ENCODE results near the gene ZMIZ1.

ZMIZ1 gene

GRCh38 chr10:79168210-79168609 is 99.4 kb downstream of the ZMIZ1 start:
- no peak overlapping the region for H3K27ac ChIP-seq

DNA sequence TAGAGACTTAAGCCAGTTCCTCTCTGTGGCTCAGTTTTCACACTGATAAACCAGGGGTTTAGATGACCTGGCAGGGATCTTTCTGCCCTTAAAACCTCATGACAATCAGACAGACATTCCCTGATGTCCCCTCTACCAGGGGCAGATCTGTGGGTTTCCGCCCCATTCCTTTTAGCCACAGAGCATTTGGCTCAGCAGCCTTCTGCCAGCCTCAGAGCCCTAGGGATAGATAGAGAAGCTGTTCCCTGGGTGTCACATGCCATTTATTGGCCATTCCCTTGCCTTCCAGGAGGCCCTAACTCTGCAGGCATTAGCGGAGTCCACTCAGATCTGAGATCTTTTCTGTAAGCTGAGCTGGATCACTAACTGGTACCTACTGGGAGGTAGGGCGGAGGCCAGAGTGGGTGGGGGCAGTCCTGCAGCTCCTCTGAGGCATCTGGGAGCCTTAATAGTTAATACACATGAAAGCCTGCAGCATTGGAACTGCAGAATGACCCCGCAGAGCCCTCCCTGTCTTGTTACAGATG is 101.5 kb downstream of the ZMIZ1 start:
- Histone ChIP-seq H3K9me3 (no peaks in the 10 kb centered on the region), H3K4me3 (ENCODE audit: low read depth in 1 of 2, low read length in 1 of 2) (no peak overlapping the region), H3K27ac (no peak overlapping the region), H3K4me1 (ENCODE audit: control insufficient read depth in 1 of 2, insufficient read depth in 1 of 2, low read depth in 1 of 2, low read length in 1 of 2) (no peaks in the 10 kb centered on the region), H3K36me3 (peaks cover 22% of the 10 kb centered on the region), H3K27me3 (no peaks in the 10 kb centered on the region)
- TF ChIP-seq, protein P1, sequence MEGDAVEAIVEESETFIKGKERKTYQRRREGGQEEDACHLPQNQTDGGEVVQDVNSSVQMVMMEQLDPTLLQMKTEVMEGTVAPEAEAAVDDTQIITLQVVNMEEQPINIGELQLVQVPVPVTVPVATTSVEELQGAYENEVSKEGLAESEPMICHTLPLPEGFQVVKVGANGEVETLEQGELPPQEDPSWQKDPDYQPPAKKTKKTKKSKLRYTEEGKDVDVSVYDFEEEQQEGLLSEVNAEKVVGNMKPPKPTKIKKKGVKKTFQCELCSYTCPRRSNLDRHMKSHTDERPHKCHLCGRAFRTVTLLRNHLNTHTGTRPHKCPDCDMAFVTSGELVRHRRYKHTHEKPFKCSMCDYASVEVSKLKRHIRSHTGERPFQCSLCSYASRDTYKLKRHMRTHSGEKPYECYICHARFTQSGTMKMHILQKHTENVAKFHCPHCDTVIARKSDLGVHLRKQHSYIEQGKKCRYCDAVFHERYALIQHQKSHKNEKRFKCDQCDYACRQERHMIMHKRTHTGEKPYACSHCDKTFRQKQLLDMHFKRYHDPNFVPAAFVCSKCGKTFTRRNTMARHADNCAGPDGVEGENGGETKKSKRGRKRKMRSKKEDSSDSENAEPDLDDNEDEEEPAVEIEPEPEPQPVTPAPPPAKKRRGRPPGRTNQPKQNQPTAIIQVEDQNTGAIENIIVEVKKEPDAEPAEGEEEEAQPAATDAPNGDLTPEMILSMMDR (IDR thresholded peaks at IDR 0.05) = no peak

More at GRCh38 chr10:79168210-79168609, 99.4 kb downstream of the ZMIZ1 start:
- no peaks in the 10 kb centered on the region for H3K4me1 ChIP-seq (ENCODE audit: control insufficient read depth in 1 of 2, insufficient read depth in 1 of 2, low read depth in 1 of 2, low read length in 1 of 2)
- TF ChIP-seq, protein P1 (IDR thresholded peaks at IDR 0.05) = no peak
- H3K4me3 ChIP-seq (ENCODE audit: low read depth in 1 of 2, low read length in 1 of 2) = no peak overlapping the region
- peaks cover 22% of the 10 kb centered on the region for H3K36me3 ChIP-seq
- no peaks in the 10 kb centered on the region for H3K27me3 ChIP-seq
- no peaks in the 10 kb centered on the region for H3K9me3 ChIP-seq

DNA sequence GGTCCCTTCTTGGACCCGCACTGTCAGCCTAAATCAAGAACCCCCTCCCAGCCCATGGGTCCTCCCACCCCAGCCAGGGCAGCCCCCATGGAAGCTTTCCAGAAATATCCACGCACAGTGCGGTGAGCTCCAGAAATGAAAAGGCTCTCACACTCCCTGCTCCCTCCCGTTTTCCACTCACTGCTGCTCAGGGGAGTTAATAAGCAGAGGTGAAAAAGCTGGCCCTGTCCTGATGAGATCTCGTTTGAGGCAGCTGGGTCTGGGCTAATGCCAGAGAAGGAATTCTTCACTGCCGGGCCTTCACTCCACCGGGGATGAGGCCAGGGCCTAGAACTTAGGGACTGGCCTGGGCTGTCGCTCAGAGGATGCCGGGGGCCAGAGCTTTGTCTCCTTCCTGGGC is 102.2 kb downstream of the ZMIZ1 start:
- Histone ChIP-seq H3K4me1 (ENCODE audit: control insufficient read depth in 1 of 2, insufficient read depth in 1 of 2, low read depth in 1 of 2, low read length in 1 of 2) (no peaks in the 10 kb centered on the region), H3K27ac (no peak overlapping the region), H3K9me3 (no peaks in the 10 kb centered on the region), H3K4me3 (ENCODE audit: low read depth in 1 of 2, low read length in 1 of 2) (no peak overlapping the region), H3K36me3 (peaks cover 22% of the 10 kb centered on the region), H3K27me3 (no peaks in the 10 kb centered on the region)
- TF ChIP-seq, protein P1 (IDR thresholded peaks at IDR 0.05) = no peak

- Histone ChIP-seq H3K27me3 (no peaks in the 10 kb centered on the region), H3K27ac (no peak overlapping the region), H3K36me3 (peaks cover 17% of the 10 kb centered on the region), H3K4me3 (ENCODE audit: low read depth in 1 of 2, low read length in 1 of 2) (no peak overlapping the region), H3K9me3 (no peaks in the 10 kb centered on the region), H3K4me1 (ENCODE audit: control insufficient read depth in 1 of 2, insufficient read depth in 1 of 2, low read depth in 1 of 2, low read length in 1 of 2) (no peaks in the 10 kb centered on the region)
- TF ChIP-seq, protein P1 (IDR thresholded peaks at IDR 0.05) = no peak
Observed at GRCh38 chr10:79171504-79171903, 102.7 kb downstream of the ZMIZ1 start.

- Histone ChIP-seq H3K27me3 (no peaks in the 10 kb centered on the region), H3K4me1 (ENCODE audit: control insufficient read depth in 1 of 2, insufficient read depth in 1 of 2, low read depth in 1 of 2, low read length in 1 of 2) (no peaks in the 10 kb centered on the region), H3K36me3 (peaks cover 6% of the 10 kb centered on the region), H3K4me3 (ENCODE audit: low read depth in 1 of 2, low read length in 1 of 2) (no peak overlapping the region), H3K27ac (no peak overlapping the region), H3K9me3 (no peaks in the 10 kb centered on the region)
- TF ChIP-seq, protein P1 (IDR thresholded peaks at IDR 0.05) = no peak
Observed at GRCh38 chr10:79172881-79173280, 104.1 kb downstream of the ZMIZ1 start.

Measured in neutrophil (primary cell).